ENCODE measurements around the gene TEX29. TPM values are rescaled to one million over a fixed set of nuclear protein-coding genes. Genes with fewer than 3 reads are reported as not detected.

Gene TEX29
- total RNA-seq, 1 experiment from 2014 or later, result not detected

DNA sequence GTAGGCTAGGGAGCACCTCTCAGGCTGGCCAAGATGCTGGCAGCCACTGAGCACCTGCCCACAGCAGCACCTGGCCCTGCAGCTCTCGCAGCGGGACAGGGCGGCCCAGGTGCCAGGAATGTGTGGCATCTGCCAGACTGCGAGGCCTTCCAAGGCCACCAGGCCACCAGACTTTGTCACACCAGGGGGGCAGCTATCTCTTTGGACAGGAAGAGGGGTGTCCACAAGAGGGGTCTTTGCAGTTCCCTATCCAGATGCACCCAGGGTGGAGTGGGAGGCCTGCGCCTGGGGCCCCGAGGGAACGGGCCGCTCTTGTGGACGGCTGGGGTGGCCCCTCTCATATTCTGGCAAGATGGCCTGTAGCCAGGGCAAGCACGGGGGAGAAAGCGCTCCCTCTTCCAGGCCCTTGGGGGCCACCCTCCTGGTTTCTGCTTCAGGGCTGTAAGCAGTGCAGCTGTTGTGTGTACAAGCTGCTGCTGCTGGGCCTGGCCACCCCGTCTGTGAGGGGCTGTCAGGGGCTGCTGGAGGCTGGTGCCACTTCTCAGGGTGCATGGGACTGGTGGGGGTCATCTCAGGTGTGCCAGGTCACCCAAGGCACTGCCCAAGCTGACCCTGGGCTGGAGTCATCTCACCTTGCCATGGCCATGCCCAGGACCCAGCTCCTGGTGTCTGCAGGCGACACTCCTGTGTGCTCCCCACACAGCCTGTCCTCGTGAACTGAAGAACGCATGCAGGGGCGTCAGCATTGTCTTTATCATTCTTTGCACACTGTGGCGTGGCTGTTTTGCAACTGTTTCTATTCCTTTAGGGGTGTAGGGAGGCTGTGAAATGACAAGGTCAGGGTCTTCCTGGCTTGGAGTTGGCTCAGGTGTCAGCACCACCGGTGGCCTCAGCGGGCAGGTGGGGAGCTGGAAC lies 1.8 kb downstream of the TEX29 start:
- peaks cover 25% of the 10 kb centered on the region for H3K36me3 Mint-ChIP-seq (ENCODE audit: insufficient read depth, unreplicated experiment)
- Histone ChIP-seq H3K27me3 (replicated peaks; ENCODE audit: control insufficient read depth, insufficient read depth, low read length) (no peaks in the 10 kb centered on the region), H3K4me1 (no peaks in the 10 kb centered on the region), H3K4me3 (ENCODE audit: low read depth, low read length) (no peak overlapping the region), H3K36me3 (ENCODE audit: control insufficient read depth, insufficient read depth, low read length) (no peaks in the 10 kb centered on the region), H3K9me3 (no peaks in the 10 kb centered on the region)
- no peak overlapping the region for H3K4me3 Mint-ChIP-seq (ENCODE audit: unreplicated experiment)
- H3K9me3 Mint-ChIP-seq (ENCODE audit: unreplicated experiment), result no peaks in the 10 kb centered on the region
- TF ChIP-seq CTCF (IDR thresholded peaks at IDR 0.05; ENCODE audit: insufficient read depth in 1 of 2, low read depth in 1 of 2, low read length in 1 of 2, severe bottlenecking in 1 of 2, unreplicated experiment in 1 of 2), result no peak
- H3K27me3 Mint-ChIP-seq (ENCODE audit: insufficient read depth, unreplicated experiment), result peaks cover 13% of the 10 kb centered on the region
- DNase-seq, result no peak
- ChIA-PET CTCF (no interaction called here), POLR2A (no interaction called here)
- H3K4me1 Mint-ChIP-seq (ENCODE audit: low read depth, unreplicated experiment), result no peaks in the 10 kb centered on the region
- BruUV-seq (replicated peaks), result no TSS peak
- no peak overlapping the region for H3K27ac Mint-ChIP-seq (ENCODE audit: unreplicated experiment)
- intact Hi-C loops (cut with micrococcal nuclease; ENCODE audit: unreplicated experiment), result no loop called here

DNA sequence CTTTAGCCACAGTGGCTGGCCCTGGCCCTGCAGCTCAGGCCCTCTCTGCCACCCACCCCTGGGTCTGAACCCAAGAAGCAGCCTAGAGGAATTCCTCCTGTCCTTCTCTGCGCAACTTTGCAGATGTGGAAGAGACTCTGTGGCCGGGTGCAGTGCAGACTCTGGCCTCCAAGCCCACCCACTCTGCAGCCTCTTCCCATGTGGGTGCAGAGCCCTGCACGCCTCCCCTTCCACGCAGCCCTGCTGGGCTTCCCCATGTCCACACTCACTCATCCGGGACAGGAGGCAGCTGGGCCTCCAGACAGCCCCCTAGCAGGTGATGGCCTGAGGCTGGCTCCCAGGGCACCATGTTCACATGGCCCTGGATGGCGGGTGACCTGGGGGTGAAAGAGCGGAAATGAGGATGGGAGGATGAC lies 2.5 kb downstream of the TEX29 start:
- intact Hi-C loops (cut with micrococcal nuclease; ENCODE audit: unreplicated experiment), result no loop called here
- POLR2A ChIA-PET, result no interaction called here
- TF ChIP-seq CTCF (IDR thresholded peaks at IDR 0.05; ENCODE audit: insufficient read depth in 1 of 2, low read depth in 1 of 2, low read length in 1 of 2, severe bottlenecking in 1 of 2, unreplicated experiment in 1 of 2), result no peak
- BruUV-seq (replicated peaks), result no TSS peak
- no peaks in the 10 kb centered on the region for H3K27me3 ChIP-seq (replicated peaks; ENCODE audit: control insufficient read depth, insufficient read depth, low read length)
- no peaks in the 10 kb centered on the region for H3K9me3 Mint-ChIP-seq (ENCODE audit: unreplicated experiment)
- no peak for DNase-seq
- H3K27me3 Mint-ChIP-seq (ENCODE audit: insufficient read depth, unreplicated experiment), result peaks cover 18% of the 10 kb centered on the region
- no peak overlapping the region for H3K27ac Mint-ChIP-seq (ENCODE audit: unreplicated experiment)
- no peaks in the 10 kb centered on the region for H3K9me3 ChIP-seq
- H3K4me3 Mint-ChIP-seq (ENCODE audit: unreplicated experiment), result no peak overlapping the region
- H3K4me3 ChIP-seq (ENCODE audit: low read depth, low read length), result no peak overlapping the region
- H3K4me1 Mint-ChIP-seq (ENCODE audit: low read depth, unreplicated experiment), result no peaks in the 10 kb centered on the region
- H3K4me1 ChIP-seq, result no peaks in the 10 kb centered on the region
- CTCF ChIA-PET, result no interaction called here
- H3K36me3 ChIP-seq (ENCODE audit: control insufficient read depth, insufficient read depth, low read length), result no peaks in the 10 kb centered on the region
- H3K36me3 Mint-ChIP-seq (ENCODE audit: insufficient read depth, unreplicated experiment), result peaks cover 25% of the 10 kb centered on the region

DNA sequence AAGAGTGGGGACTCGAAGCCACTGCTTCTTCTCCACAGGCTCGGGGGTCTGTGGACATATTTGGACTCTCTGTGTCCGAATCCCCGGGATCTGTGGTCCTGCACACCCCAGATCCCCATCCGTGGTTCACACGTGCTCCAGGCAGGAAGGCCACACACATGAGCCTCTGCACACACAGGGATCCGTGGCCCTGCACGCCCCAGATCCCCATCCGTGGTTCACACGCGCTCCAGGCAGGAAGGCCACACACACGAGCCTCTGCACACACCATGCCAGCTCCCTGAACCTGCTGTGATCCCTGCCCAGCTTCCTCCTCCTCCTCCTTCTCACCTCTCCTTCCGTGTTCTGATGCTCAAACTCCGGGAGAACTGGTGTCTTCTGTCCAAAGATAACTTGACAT lies 3.1 kb downstream of the TEX29 start:
- no TSS peak for BruUV-seq (replicated peaks)
- intact Hi-C loops (cut with micrococcal nuclease; ENCODE audit: unreplicated experiment), result no loop called here
- Mint-ChIP-seq H3K4me3 (ENCODE audit: unreplicated experiment) (no peak overlapping the region), H3K27me3 (ENCODE audit: insufficient read depth, unreplicated experiment) (peaks cover 18% of the 10 kb centered on the region), H3K4me1 (ENCODE audit: low read depth, unreplicated experiment) (no peaks in the 10 kb centered on the region), H3K27ac (ENCODE audit: unreplicated experiment) (no peak overlapping the region), H3K9me3 (ENCODE audit: unreplicated experiment) (no peaks in the 10 kb centered on the region), H3K36me3 (ENCODE audit: insufficient read depth, unreplicated experiment) (peaks cover 25% of the 10 kb centered on the region)
- H3K27me3 ChIP-seq (replicated peaks; ENCODE audit: control insufficient read depth, insufficient read depth, low read length), result no peaks in the 10 kb centered on the region
- TF ChIP-seq CTCF (IDR thresholded peaks at IDR 0.05; ENCODE audit: insufficient read depth in 1 of 2, low read depth in 1 of 2, low read length in 1 of 2, severe bottlenecking in 1 of 2, unreplicated experiment in 1 of 2), result no peak
- H3K4me1 ChIP-seq, result no peaks in the 10 kb centered on the region
- POLR2A ChIA-PET, result no interaction called here
- H3K36me3 ChIP-seq (ENCODE audit: control insufficient read depth, insufficient read depth, low read length), result no peaks in the 10 kb centered on the region
- CTCF ChIA-PET, result no interaction called here
- H3K4me3 ChIP-seq (ENCODE audit: low read depth, low read length), result no peak overlapping the region
- no peaks in the 10 kb centered on the region for H3K9me3 ChIP-seq
- DNase-seq, result no peak
